ENCODE measurements around the gene EIF4G3. TPM values are rescaled to one million over a fixed set of nuclear protein-coding genes. Genes with fewer than 3 reads are reported as not detected.

EIF4G3 gene
- polyA plus RNA-seq, 1 donor (not counting 4 experiments of a cell fraction or from before 2014, with no cell fraction given) = 44.6 TPM

- no peaks in the 10 kb centered on the region for H3K9me3 ChIP-seq (ENCODE audit: control insufficient read depth, low read depth, low read length)
- H2AFZ ChIP-seq (ENCODE audit: control insufficient read depth, low read length) = no peak overlapping the region
- no peak overlapping the region for H3K4me2 ChIP-seq (ENCODE audit: control insufficient read depth, extremely low read depth, insufficient read depth, low read depth, low read length)
- H3K27ac ChIP-seq (ENCODE audit: control insufficient read depth, insufficient read depth, low read length) = no peak overlapping the region
- no peaks in the 10 kb centered on the region for H4K20me1 ChIP-seq (ENCODE audit: control insufficient read depth, extremely low read depth, insufficient read depth, low read length)
- dilution Hi-C loops (cut with MboI; ENCODE audit: extremely low pct_ligation_motif_present, low sequenced_read_pairs) = no loop called here
- H3K4me1 ChIP-seq (ENCODE audit: control insufficient read depth, extremely low read depth, insufficient read depth, low read length) = no peaks in the 10 kb centered on the region
- no peaks in the 10 kb centered on the region for H3K9me1 ChIP-seq (ENCODE audit: control insufficient read depth, extremely low read depth, insufficient read depth, low read length)
- no peak overlapping the region for H3K9ac ChIP-seq (ENCODE audit: control insufficient read depth, extremely low read depth, insufficient read depth, low read length)
- H3K36me3 ChIP-seq (ENCODE audit: control insufficient read depth in 2 of 2, extremely low read depth in 1 of 2, insufficient read depth in 2 of 2, low read length in 2 of 2) = peaks cover 2 to 4% of the 10 kb centered on the region in 2 experiments
- no peak overlapping the region for H3K4me3 ChIP-seq (ENCODE audit: control insufficient read depth in 2 of 3, extremely low read depth in 1 of 3, insufficient read depth in 2 of 3, low read depth in 1 of 3, low read length in 3 of 3)
- TF ChIP-seq CTCF (optimal IDR thresholded peaks at IDR 0.05 in 1 of 3, IDR thresholded peaks at IDR 0.05 in 1 of 3, conservative IDR thresholded peaks at IDR 0.05 in 1 of 3; ENCODE audit: extremely low read depth in 1 of 3, insufficient read depth in 2 of 3, low read length in 3 of 3) = no peak
- TF ChIP-seq EZH2 (IDR thresholded peaks at IDR 0.05; ENCODE audit: low read length) = no peak
- no peaks in the 10 kb centered on the region for H3K79me2 ChIP-seq (ENCODE audit: control insufficient read depth, insufficient read depth, low read length)
- H3K27me3 ChIP-seq (ENCODE audit: control insufficient read depth, extremely low read depth, insufficient read depth, low read length) = no peaks in the 10 kb centered on the region
- no peak for FAIRE-seq
- DNase-seq (ENCODE audit: low read depth, low spot score) = no peak
These were observed 70.5 kb downstream of the EIF4G3 start for GRCh38 chr1:21106238-21106637.

GRCh38 chr1:21105807-21106206 lies 70.9 kb downstream of the EIF4G3 start:
- DNase-seq (ENCODE audit: low read depth, low spot score) (no peak), FAIRE-seq (no peak)
- Histone ChIP-seq H2AFZ (ENCODE audit: control insufficient read depth, low read length) (no peak overlapping the region), H3K27me3 (ENCODE audit: control insufficient read depth, extremely low read depth, insufficient read depth, low read length) (no peaks in the 10 kb centered on the region), H3K27ac (ENCODE audit: control insufficient read depth, insufficient read depth, low read length) (no peak overlapping the region), H3K9me3 (ENCODE audit: control insufficient read depth, low read depth, low read length) (no peaks in the 10 kb centered on the region), H3K79me2 (ENCODE audit: control insufficient read depth, insufficient read depth, low read length) (no peaks in the 10 kb centered on the region), H3K4me3 (ENCODE audit: control insufficient read depth in 2 of 3, extremely low read depth in 1 of 3, insufficient read depth in 2 of 3, low read depth in 1 of 3, low read length in 3 of 3) (no peak overlapping the region), H3K4me1 (ENCODE audit: control insufficient read depth, extremely low read depth, insufficient read depth, low read length) (no peaks in the 10 kb centered on the region), H3K9me1 (ENCODE audit: control insufficient read depth, extremely low read depth, insufficient read depth, low read length) (no peaks in the 10 kb centered on the region), H4K20me1 (ENCODE audit: control insufficient read depth, extremely low read depth, insufficient read depth, low read length) (no peaks in the 10 kb centered on the region), H3K36me3 (ENCODE audit: control insufficient read depth in 2 of 2, extremely low read depth in 1 of 2, insufficient read depth in 2 of 2, low read length in 2 of 2) (peaks cover 2 to 4% of the 10 kb centered on the region in 2 experiments), H3K4me2 (ENCODE audit: control insufficient read depth, extremely low read depth, insufficient read depth, low read depth, low read length) (no peak overlapping the region), H3K9ac (ENCODE audit: control insufficient read depth, extremely low read depth, insufficient read depth, low read length) (no peak overlapping the region)
- TF ChIP-seq CTCF (optimal IDR thresholded peaks at IDR 0.05 in 1 of 3, IDR thresholded peaks at IDR 0.05 in 1 of 3, conservative IDR thresholded peaks at IDR 0.05 in 1 of 3; ENCODE audit: extremely low read depth in 1 of 3, insufficient read depth in 2 of 3, low read length in 3 of 3) = no peak
- dilution Hi-C loops (cut with MboI; ENCODE audit: extremely low pct_ligation_motif_present, low sequenced_read_pairs) = no loop called here
